Large intestine (tissue), 3 donors: Measurements from ENCODE around the gene CEP83. TPM values are rescaled to one million over a fixed set of nuclear protein-coding genes. Genes with fewer than 3 reads are reported as not detected.

ENCODE experiments used
- DNase-seq, 2 donors: peaks; one replicate each; pipeline versions ENCODE4 v3.0.0 to v3.0.0-alpha.2; 2013
- H3K27ac ChIP-seq: one replicate; pipeline ENCODE4 v1.5.1; 2013; ENCODE audit warnings: low read length
- H3K27me3 ChIP-seq: 2 replicates; pipeline ENCODE4 v1.6.1; 2013; ENCODE audit warnings: low read length; ENCODE audit not compliant: control insufficient read depth, insufficient read depth
- H3K36me3 ChIP-seq: 2 replicates; pipeline ENCODE4 v1.6.1; 2013; ENCODE audit warnings: low read length; ENCODE audit not compliant: control insufficient read depth, insufficient read depth
- H3K4me1 ChIP-seq: one replicate; pipeline ENCODE4 v1.6.1; 2013; ENCODE audit warnings: low read length; ENCODE audit not compliant: control insufficient read depth, insufficient read depth
- H3K4me3 ChIP-seq: one replicate; pipeline ENCODE4 v1.5.1; 2013; ENCODE audit warnings: low read length
- H3K9me3 ChIP-seq: one replicate; pipeline ENCODE4 v1.6.1; 2013; ENCODE audit warnings: mild to moderate bottlenecking, low read depth, low read length, moderate library complexity; ENCODE audit not compliant: control insufficient read depth
- WGBS: methylation state at CpG from one replicate; pipeline ENCODE4 v1.1.5; 2013; ENCODE audit warnings: low lambda C conversion rate; ENCODE audit not compliant: insufficient coverage; 5-methylcytosine and 5-hydroxymethylcytosine counted together
- polyA plus RNA-seq: library from polyadenylated mRNA; unstranded; fragments of 120-200 nt; gene quantifications from one replicate; pipeline ENCODE4 v1.2.1, GENCODE V29; 2013

The CEP83 gene
- polyA plus RNA-seq, 1 donor = 20.3 TPM

DNA sequence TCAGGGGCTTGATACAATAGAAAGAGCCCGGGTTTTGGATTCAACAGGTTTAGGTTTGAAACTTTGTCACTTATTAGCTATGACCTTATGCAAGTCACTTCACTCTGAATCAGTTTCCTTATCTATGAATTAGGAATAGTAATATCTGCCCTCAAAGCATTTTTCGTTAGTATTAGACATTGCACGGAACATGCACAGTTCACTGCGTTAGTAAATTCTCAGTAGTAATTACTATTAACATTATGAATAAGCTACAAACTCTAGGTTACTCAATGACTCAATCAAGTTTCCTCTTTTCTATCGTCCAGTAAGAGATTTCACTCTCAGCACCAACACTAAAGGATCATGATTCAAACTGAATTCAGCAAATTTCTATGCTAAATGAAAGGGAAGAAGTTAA lies 150.3 kb downstream of the CEP83 start:
- Histone ChIP-seq H3K36me3 (peaks cover 27% of the 10 kb centered on the region), H3K27ac (no peak overlapping the region), H3K4me3 (no peak overlapping the region), H3K4me1 (peaks cover 10% of the 10 kb centered on the region), H3K9me3 (peaks cover 5% of the 10 kb centered on the region), H3K27me3 (no peaks in the 10 kb centered on the region)
- DNase-seq = no peak
- WGBS = 94% methylated on average over 3 of the region's 5 CpGs

DNA sequence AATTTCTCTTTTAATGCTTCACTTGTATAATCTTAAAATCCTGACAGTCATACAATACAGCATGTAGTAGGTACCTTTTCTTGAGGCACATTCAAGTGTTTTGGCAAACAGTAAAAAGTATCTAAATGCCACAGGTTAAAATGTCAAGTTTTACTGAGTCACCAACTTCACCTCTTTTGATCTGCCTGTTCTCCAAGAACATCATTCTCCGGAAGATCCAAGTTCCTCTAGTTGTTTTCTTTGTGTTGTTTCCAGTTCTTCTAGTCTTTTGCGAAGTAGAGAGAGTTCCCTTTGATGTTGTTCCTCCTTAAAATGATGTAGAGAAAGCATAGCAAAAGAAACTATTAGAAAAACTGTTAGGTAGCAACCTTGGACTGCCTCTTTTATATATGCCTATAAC lies 151.1 kb downstream of the CEP83 start:
- no peak for DNase-seq
- H3K27ac ChIP-seq = no peak overlapping the region
- peaks cover 10% of the 10 kb centered on the region for H3K4me1 ChIP-seq
- peaks cover 30% of the 10 kb centered on the region for H3K36me3 ChIP-seq
- no peak overlapping the region for H3K4me3 ChIP-seq
- H3K27me3 ChIP-seq = no peaks in the 10 kb centered on the region
- peaks cover 2% of the 10 kb centered on the region for H3K9me3 ChIP-seq
- WGBS = 83% methylated on average over 1 of the region's 2 CpGs

DNA sequence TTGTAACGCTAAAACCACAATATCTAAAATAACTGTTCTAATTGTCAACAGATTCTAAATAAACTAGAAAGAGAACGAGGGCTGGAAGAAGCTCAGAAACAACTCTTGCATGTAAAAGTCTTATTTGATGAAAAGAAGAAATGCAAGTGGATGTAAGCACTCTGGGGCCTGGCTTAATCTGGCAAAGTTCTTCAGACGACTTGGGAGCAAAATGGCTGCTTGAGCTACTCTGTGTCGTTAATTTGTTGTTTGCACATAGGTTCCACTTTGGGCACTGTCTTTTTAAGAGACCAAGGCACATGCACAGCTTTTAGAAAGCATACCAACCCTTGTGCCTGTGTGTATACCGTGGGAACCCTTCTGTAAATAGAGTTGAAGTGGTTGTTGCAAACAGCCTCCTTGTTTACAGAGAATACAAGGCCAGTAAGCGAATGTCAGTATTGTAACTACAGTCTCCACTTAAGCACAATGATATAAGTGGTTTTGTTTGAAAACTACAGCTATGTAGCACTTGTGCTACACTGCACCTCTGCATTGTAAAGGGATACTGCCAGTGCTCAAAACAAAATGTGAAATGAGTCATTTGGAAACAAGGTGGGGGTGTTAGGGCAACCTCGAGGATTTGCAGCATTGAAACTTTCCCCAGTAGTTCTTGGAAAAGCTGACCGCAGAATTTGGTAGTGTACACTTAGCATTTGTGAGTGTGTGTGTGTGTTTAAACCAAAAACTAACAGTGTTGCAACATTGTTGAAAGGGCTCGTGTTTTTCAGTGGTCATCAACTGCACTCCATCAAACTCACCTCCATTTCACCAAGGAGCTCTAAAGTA lies 154.3 kb downstream of the CEP83 start:
- Histone ChIP-seq H3K27me3 (no peaks in the 10 kb centered on the region), H3K27ac (no peak overlapping the region), H3K9me3 (no peaks in the 10 kb centered on the region), H3K4me3 (no peak overlapping the region), H3K4me1 (peaks cover under 1% of the 10 kb centered on the region), H3K36me3 (peaks cover 36% of the 10 kb centered on the region)
- peak in 1 of 2 donors; percentile 22 for DNase-seq
- 71% methylated on average over 2 of the region's 9 CpGs for WGBS

DNA sequence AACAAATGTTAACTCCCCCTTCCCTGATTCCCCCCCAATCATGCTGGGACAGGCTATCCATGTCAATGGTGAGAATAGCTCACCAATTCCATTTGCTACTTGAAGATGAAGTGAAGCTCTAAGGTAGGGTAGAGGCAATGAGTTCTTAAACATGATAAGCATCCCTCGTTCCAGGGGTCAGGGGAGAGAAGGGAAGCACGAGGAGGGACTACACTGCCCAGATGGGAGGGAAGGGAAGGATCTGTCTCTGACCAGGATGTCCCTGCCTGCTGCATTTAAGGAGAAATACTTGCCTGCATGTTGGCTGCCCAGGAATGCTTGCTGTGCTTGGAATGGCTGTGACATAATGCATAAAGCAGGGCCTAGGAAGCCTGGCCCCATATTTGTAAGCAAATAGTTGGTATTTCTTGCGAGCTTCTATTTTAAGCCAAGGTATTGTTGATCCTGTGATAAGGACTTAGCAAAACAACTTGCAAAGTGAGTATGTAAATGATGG lies 155.1 kb downstream of the CEP83 start:
- WGBS = no CpG with 5 or more reads among the region's 3 CpGs
- H3K4me3 ChIP-seq = no peak overlapping the region
- H3K4me1 ChIP-seq = peaks cover 4% of the 10 kb centered on the region
- H3K27ac ChIP-seq = no peak overlapping the region
- DNase-seq = no peak
- H3K27me3 ChIP-seq = no peaks in the 10 kb centered on the region
- no peaks in the 10 kb centered on the region for H3K9me3 ChIP-seq
- H3K36me3 ChIP-seq = peaks cover 36% of the 10 kb centered on the region

DNA sequence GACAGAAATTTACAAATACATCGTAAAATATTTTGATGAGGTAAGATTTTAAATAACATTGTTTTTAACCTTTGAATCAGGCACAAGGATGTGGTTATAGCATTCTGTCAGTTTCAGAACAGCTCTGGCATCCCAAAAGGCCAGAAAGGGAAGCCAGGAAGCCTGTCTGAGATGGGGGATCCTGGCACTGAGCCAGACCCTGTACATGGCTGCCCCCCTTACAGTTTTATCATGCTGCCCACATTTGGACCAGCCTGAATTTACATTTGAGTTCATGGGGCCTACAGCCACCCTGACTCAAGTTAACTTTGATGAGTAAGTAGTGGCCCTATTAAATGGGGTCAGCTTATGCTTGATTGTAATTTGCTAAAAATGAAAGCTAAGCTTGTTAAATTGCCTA lies 155.7 kb downstream of the CEP83 start:
- Histone ChIP-seq H3K4me1 (peaks cover 9% of the 10 kb centered on the region), H3K9me3 (no peaks in the 10 kb centered on the region), H3K4me3 (no peak overlapping the region), H3K36me3 (peaks cover 33% of the 10 kb centered on the region), H3K27ac (no peak overlapping the region), H3K27me3 (no peaks in the 10 kb centered on the region)
- 88% methylated on average over 1 of the region's 1 CpG for WGBS
- no peak for DNase-seq

DNA sequence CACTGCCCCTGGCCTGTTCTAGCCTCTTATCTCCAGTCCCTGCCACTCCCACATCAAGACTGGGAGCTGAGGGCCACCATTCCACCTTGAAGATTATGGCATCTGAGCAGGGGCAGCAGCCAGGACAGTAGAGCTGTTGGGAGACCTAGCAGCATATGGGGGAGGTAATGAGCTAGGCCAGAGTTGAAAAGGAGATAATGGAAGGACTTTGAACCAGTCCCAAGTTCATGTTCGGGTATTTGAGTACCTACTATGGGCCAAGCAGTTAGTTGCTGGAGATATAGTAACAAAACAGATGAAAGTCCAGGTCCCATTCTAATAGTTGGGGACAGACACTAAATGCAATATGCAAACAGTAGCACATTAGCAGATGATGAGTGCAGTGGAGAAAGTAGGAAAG lies 159.8 kb downstream of the CEP83 start:
- H3K36me3 ChIP-seq = peaks cover 29% of the 10 kb centered on the region
- H3K9me3 ChIP-seq = no peaks in the 10 kb centered on the region
- H3K27me3 ChIP-seq = no peaks in the 10 kb centered on the region
- no peak overlapping the region for H3K4me3 ChIP-seq
- H3K4me1 ChIP-seq = peaks cover 9% of the 10 kb centered on the region
- WGBS = no CpG with 5 or more reads among the region's 1 CpG
- H3K27ac ChIP-seq = peak overlapping the region; percentile 73
- DNase-seq = peak; percentile 73 to 94

DNA sequence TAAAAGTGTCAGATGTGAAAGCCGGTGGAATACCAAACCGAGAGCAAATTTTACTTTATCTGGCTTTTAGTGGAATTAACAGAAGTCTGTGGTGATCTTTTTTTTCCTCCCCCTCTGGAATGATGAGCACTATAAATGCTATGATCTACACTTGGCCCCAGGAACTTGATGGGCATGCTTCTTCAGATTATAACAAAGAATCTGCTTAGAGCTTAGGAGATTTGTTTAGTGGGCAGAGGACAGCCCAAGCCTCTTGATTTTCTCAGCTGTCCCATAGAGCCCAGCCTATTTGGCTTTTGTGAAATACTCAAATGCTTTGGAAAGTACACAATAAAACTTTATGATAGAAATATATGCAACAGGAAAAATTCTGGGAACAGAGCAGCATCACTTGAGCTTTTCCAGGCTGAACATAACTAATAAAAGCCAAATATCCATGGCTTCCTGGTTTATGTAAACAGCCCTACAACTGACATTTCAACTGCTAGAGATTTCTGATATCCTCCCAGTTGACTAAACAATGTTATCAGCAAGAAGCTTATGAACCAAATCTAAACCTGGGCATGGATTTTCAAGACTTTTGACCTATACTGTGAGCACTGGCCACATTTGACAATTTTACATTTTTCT lies 161.7 kb downstream of the CEP83 start:
- no peak overlapping the region for H3K27ac ChIP-seq

DNA sequence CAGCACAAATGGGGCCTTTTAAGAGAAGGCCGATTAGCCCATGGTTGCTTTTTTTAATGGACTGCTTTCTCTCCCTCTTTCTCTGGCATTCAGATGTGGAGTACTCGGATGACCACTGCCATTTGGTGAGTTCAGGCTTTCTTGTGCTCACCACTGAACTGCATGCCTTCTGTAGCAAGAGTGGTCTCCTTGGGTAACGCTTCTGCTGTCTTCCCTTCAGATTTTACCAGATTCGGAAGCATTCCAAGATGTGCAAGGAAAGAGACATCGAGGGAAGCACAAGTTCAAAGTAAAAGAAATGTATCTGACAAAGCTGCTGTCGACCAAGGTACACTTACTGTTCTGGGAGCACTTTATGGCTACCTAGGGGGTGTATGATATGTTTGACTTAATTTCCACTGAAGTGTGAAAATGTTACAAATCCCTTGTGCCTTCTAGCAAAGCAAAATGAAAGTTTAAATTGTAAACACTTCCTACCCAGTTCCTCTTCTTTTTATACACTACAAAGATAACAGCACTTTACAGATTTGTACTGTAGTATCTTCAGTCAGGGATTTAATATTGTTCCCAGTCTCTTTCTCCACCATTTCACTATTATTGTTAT lies 162.5 kb downstream of the CEP83 start:
- peaks cover 20% of the 10 kb centered on the region for H3K36me3 ChIP-seq
- no peaks in the 10 kb centered on the region for H3K27me3 ChIP-seq
- DNase-seq = no peak
- no peak overlapping the region for H3K27ac ChIP-seq
- peaks cover 9% of the 10 kb centered on the region for H3K4me1 ChIP-seq
- no peak overlapping the region for H3K4me3 ChIP-seq
- WGBS = no CpG with 5 or more reads among the region's 6 CpGs
- H3K9me3 ChIP-seq = no peaks in the 10 kb centered on the region

More for the DNA sequence above, 161.7 kb downstream of the CEP83 start:
- 100% methylated on average over 2 of the region's 2 CpGs for WGBS
- Histone ChIP-seq H3K9me3 (no peaks in the 10 kb centered on the region), H3K27me3 (no peaks in the 10 kb centered on the region), H3K4me1 (peaks cover 9% of the 10 kb centered on the region), H3K36me3 (peaks cover 18% of the 10 kb centered on the region), H3K4me3 (no peak overlapping the region)
- no peak for DNase-seq

DNA sequence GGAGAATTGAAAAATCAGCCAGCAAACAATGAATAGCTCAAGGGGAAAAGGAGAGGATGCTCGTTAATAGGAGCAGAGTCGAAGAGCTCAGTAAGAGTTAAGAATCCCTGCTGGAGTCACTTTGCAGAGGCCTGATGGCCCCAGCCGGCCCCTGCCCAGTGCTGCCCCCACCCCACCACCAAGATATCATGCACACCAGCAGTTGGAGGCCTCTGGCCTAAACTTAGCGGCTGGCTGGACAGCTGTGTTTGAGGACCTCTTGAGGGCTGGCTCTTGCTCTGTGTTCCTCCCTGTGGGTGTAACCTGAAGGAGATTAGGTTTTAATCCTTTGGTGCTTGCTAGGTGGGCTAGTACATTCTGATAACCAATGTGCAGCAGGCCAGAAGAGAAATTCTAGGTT lies 169.3 kb downstream of the CEP83 start:
- Histone ChIP-seq H3K4me1 (no peaks in the 10 kb centered on the region), H3K27me3 (no peaks in the 10 kb centered on the region), H3K36me3 (peaks cover 15% of the 10 kb centered on the region), H3K9me3 (no peaks in the 10 kb centered on the region), H3K4me3 (no peak overlapping the region), H3K27ac (no peak overlapping the region)
- no peak for DNase-seq
- WGBS = no CpG with 5 or more reads among the region's 4 CpGs

DNA sequence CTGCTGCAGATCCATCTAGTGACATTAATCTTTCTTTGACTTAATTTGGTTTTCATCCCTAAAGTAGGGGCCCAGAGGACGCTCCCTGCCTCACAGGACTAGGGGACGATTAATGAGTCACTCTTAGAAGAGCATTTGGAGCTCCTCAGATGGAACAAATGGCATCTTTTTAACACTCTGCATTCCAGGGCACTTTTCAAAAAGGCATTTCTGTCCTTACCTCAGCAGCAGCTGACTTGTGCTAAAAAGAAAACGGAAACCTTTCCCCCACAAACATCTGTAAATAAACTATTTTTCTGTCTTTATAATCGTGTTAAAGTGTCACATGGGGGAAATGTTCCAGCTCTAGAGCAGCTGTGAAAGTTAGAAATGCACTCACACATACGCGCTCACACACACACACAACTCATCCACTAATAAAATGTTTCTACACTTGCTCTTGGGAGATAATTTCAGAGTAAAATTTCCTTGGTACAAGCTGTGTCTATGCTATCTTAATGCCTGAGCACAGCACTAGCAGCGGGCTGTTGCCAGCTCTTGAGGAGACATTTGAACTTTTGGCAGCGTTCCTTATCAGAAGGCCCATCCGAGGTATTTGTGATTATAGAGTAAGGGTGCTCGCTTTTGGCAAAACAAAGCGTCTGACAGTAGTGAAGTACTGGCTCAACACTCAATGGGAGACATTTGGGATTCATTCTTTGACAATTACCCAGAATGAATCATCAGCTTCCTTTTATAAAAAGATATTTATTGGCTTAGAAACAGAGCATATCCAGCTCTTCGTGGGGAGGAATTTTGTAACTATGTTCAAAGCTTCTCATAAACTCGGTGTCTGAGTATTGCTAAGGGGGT lies 170.0 kb downstream of the CEP83 start:
- Histone ChIP-seq H3K36me3 (peaks cover 15% of the 10 kb centered on the region), H3K4me1 (no peaks in the 10 kb centered on the region), H3K27me3 (no peaks in the 10 kb centered on the region), H3K4me3 (no peak overlapping the region), H3K9me3 (no peaks in the 10 kb centered on the region), H3K27ac (no peak overlapping the region)
- DNase-seq = no peak
- WGBS = 51% methylated on average over 2 of the region's 13 CpGs
